Neuronal stem cell (in vitro differentiated cells): ENCODE results near the gene CHD3.

Source experiments
- DNase-seq: peaks from one replicate; pipeline ENCODE4 v3.0.0-alpha.2; 2013; ENCODE audit warnings: low spot score
- H2AFZ ChIP-seq: one replicate; pipeline ENCODE4 v1.6.1; 2013; ENCODE audit warnings: mild to moderate bottlenecking, low read length, inconsistent platforms
- H2AK5ac ChIP-seq: 2 replicates; pipeline ENCODE4 v1.6.1; 2013; ENCODE audit warnings: low read depth, mild to moderate bottlenecking, inconsistent platforms, low read length, moderate library complexity, mixed read lengths
- H2BK120ac ChIP-seq: 2 replicates; pipeline ENCODE4 v1.6.1; 2013; ENCODE audit warnings: low read depth, mild to moderate bottlenecking, inconsistent platforms, low read length, moderate library complexity, mixed read lengths
- H2BK12ac ChIP-seq: one replicate; pipeline ENCODE4 v1.6.1; 2013; ENCODE audit warnings: low read length, inconsistent platforms
- H2BK15ac ChIP-seq: 2 replicates; pipeline ENCODE4 v1.6.1; 2013; ENCODE audit warnings: mild to moderate bottlenecking, low read length, inconsistent platforms, mixed read lengths
- H2BK5ac ChIP-seq: one replicate; pipeline ENCODE4 v1.6.1; 2013; ENCODE audit warnings: inconsistent platforms, mild to moderate bottlenecking, low read length, moderate library complexity
- H3K14ac ChIP-seq: one replicate; pipeline ENCODE4 v1.6.1; 2013; ENCODE audit warnings: low read length, inconsistent platforms
- H3K18ac ChIP-seq: 2 replicates; pipeline ENCODE4 v1.6.1; 2013; ENCODE audit warnings: low read length, inconsistent platforms
- H3K23ac ChIP-seq: 2 replicates; pipeline ENCODE4 v1.6.1; 2013; ENCODE audit warnings: low read depth, mild to moderate bottlenecking, mixed read lengths, low read length, inconsistent platforms; ENCODE audit not compliant: poor library complexity
- H3K27ac ChIP-seq: replicated peaks from 3 replicates; pipeline ENCODE4 v1.5.1; 2013; ENCODE audit warnings: low read length, inconsistent platforms
- H3K27me3 ChIP-seq, 3 experiments: 2 replicates each; pipeline ENCODE4 v1.6.1; 2013; ENCODE audit warnings: low read length in 3 of 3, mild to moderate bottlenecking in 2 of 3, inconsistent platforms in 1 of 3, low read depth in 1 of 3, mixed read lengths in 1 of 3, moderate library complexity in 1 of 3; ENCODE audit not compliant: control insufficient read depth in 3 of 3, insufficient read depth in 3 of 3
- H3K36me3 ChIP-seq, 2 donors: replicated peaks in 1 of 2; 2 replicates each; pipeline ENCODE4 v1.6.1; 2013; ENCODE audit warnings: low read length in 2 of 2; ENCODE audit not compliant: control insufficient read depth in 2 of 2, insufficient read depth in 2 of 2
- H3K4ac ChIP-seq: 2 replicates; pipeline ENCODE4 v1.6.1; 2013; ENCODE audit warnings: inconsistent platforms, mild to moderate bottlenecking, low read length, moderate library complexity
- H3K4me1 ChIP-seq, 2 donors: 1 replicate in 1 of 2; 2 replicates in 1 of 2; pipeline ENCODE4 v1.6.1; 2013; ENCODE audit warnings: low read length in 2 of 2, low read depth in 1 of 2; ENCODE audit not compliant: control insufficient read depth in 2 of 2, insufficient read depth in 1 of 2
- H3K4me2 ChIP-seq: one replicate; pipeline ENCODE4 v1.6.1; 2013; ENCODE audit warnings: mild to moderate bottlenecking, low read length, inconsistent platforms; ENCODE audit not compliant: insufficient read depth, poor library complexity, severe bottlenecking
- H3K4me3 ChIP-seq, 2 donors: 2 replicates each; pipeline ENCODE4 v1.5.1; 2013; ENCODE audit warnings: low read length in 2 of 2, mild to moderate bottlenecking in 2 of 2, inconsistent platforms in 1 of 2, moderate library complexity in 1 of 2
- H3K79me1 ChIP-seq: one replicate; pipeline ENCODE4 v1.6.1; 2013; ENCODE audit warnings: low read depth, mild to moderate bottlenecking, inconsistent platforms, low read length, moderate library complexity
- H3K9ac ChIP-seq: one replicate; pipeline ENCODE4 v1.6.1; 2013; ENCODE audit warnings: mild to moderate bottlenecking, low read depth, low read length, inconsistent platforms; ENCODE audit not compliant: poor library complexity
- H3K9me3 ChIP-seq, 2 donors: replicated peaks in 1 of 2; 2 replicates each; pipeline versions ENCODE3 to v1.6.1; 2013; ENCODE audit warnings: low read length in 2 of 2, mild to moderate bottlenecking in 2 of 2, inconsistent platforms in 1 of 2, low read depth in 1 of 2, mixed read lengths in 1 of 2, moderate library complexity in 1 of 2; ENCODE audit not compliant: control insufficient read depth in 2 of 2, insufficient read depth in 1 of 2
- H4K8ac ChIP-seq: one replicate; pipeline ENCODE4 v1.6.1; 2013; ENCODE audit warnings: low read depth, mild to moderate bottlenecking, inconsistent platforms, low read length, moderate library complexity
- H4K91ac ChIP-seq: one replicate; pipeline ENCODE4 v1.6.1; 2013; ENCODE audit warnings: low read length, low read depth, mild to moderate bottlenecking, inconsistent platforms; ENCODE audit not compliant: poor library complexity
- WGBS, 2 donors: extraction: QIAGEN DNeasy Blood & Tissue Kit; methylation state at CpG; one replicate each; pipeline ENCODE4 v1.1.7; 2013; ENCODE audit warnings: missing lambda C conversion rate in 2 of 2, mixed read lengths in 1 of 2; ENCODE audit not compliant: insufficient read length in 2 of 2, insufficient replicate concordance in 1 of 2; ENCODE audit errors: extremely low coverage in 2 of 2; 5-methylcytosine and 5-hydroxymethylcytosine counted together

The CHD3 gene

GRCh38 chr17:7929158-7930023 is 40.8 kb downstream of the CHD3 start, which contains the start of gene KCNAB3:
Gene KCNAB3 (minus strand): TSS chr17:7929856. CDS start chr17:7929435, 421 bp downstream.
- peaks cover 2% of the 10 kb centered on the region for H3K79me1 ChIP-seq
- H3K14ac ChIP-seq = no peak within 1 kb of the TSS
- peaks cover 13 to 15% of the 10 kb centered on the region in 2 donors for H3K4me1 ChIP-seq
- H2BK120ac ChIP-seq = no peak within 1 kb of the TSS
- no peak within 1 kb of the TSS for H2BK12ac ChIP-seq
- no peak within 1 kb of the TSS for H4K91ac ChIP-seq
- peaks cover 0 to 18% (median 0%) of the 10 kb centered on the region in 3 experiments for H3K27me3 ChIP-seq
- H3K9me3 ChIP-seq = no peaks in the 10 kb centered on the region
- peak within 1 kb of the TSS; percentile 78 to 90 for H3K4me3 ChIP-seq
- H3K18ac ChIP-seq = peak within 1 kb of the TSS; percentile 84
- WGBS, 2 donors = no CpG with 5 or more reads among the region's 67 CpGs
- H3K27ac ChIP-seq = no peak within 1 kb of the TSS
- peak within 1 kb of the TSS; percentile 25 for H3K23ac ChIP-seq
- no peak within 1 kb of the TSS for H3K4ac ChIP-seq
- H2BK15ac ChIP-seq = no peak within 1 kb of the TSS
- peak within 1 kb of the TSS; percentile 38 for H3K9ac ChIP-seq
- no peak within 1 kb of the TSS for H4K8ac ChIP-seq
- peak; percentile 69 for DNase-seq
- H2BK5ac ChIP-seq = no peak within 1 kb of the TSS
- H3K4me2 ChIP-seq = peak within 1 kb of the TSS; percentile 78
- H3K36me3 ChIP-seq = peaks cover 0 to 10% of the 10 kb centered on the region in 2 donors
- peak within 1 kb of the TSS; percentile 41 for H2AK5ac ChIP-seq
- no peak within 1 kb of the TSS for H2AFZ ChIP-seq

- H3K9ac ChIP-seq = peak overlapping the region; percentile 85
- peaks cover 2% of the 10 kb centered on the region for H3K79me1 ChIP-seq
These were observed 42.4 kb downstream of the CHD3 start for GRCh38 chr17:7930841-7931631.

GRCh38 chr17:7931709-7932482 is 43.3 kb downstream of the CHD3 start, which contains the start of the genes CNTROB and TRAPPC1:
Gene CNTROB (plus strand): TSS chr17:7932206. CDS start chr17:7933080, 874 bp downstream.
Gene TRAPPC1 (minus strand): TSS chr17:7931946. CDS start chr17:7931829, 117 bp downstream.
- Histone ChIP-seq H3K23ac (peak within 1 kb of the TSS; percentile 76), H2BK15ac (no peak within 1 kb of the TSS), H3K9me3 (no peaks in the 10 kb centered on the region), H3K27ac (no peak within 1 kb of the TSS), H2BK5ac (peak within 1 kb of the TSS; percentile 68), H2BK120ac (no peak within 1 kb of the TSS), H2AK5ac (no peak within 1 kb of the TSS), H3K4me1 (peaks cover 13 to 15% of the 10 kb centered on the region in 2 donors), H3K4me2 (peak within 1 kb of the TSS; percentile 92), H3K27me3 (peaks cover 0 to 16% (median 0%) of the 10 kb centered on the region in 3 experiments), H3K79me1 (peaks cover 2% of the 10 kb centered on the region), H2AFZ (peak within 1 kb of the TSS; percentile 95), H3K36me3 (peaks cover 11 to 33% of the 10 kb centered on the region in 2 donors), H3K4me3 (peak within 1 kb of the TSS; percentile 90 to 97), H3K18ac (peak within 1 kb of the TSS; percentile 66), H3K9ac (peak within 1 kb of the TSS; percentile 89), H3K4ac (no peak within 1 kb of the TSS), H3K14ac (peak within 1 kb of the TSS; percentile 48), H4K8ac (no peak within 1 kb of the TSS), H2BK12ac (no peak within 1 kb of the TSS), H4K91ac (no peak within 1 kb of the TSS)
- peak; percentile 98 for DNase-seq
- no CpG with 5 or more reads among the region's 55 CpGs for WGBS, 2 donors

More at GRCh38 chr17:7930841-7931631, 42.4 kb downstream of the CHD3 start:
- H3K4me2 ChIP-seq = peak overlapping the region; percentile 81
- no peak overlapping the region for H2BK120ac ChIP-seq
- no peak overlapping the region for H2BK5ac ChIP-seq
- peak overlapping the region; percentile 95 for H2AFZ ChIP-seq
- peaks cover 0 to 16% (median 0%) of the 10 kb centered on the region in 3 experiments for H3K27me3 ChIP-seq
- no peak overlapping the region for H3K27ac ChIP-seq
- no peak overlapping the region for H3K4ac ChIP-seq
- no peak overlapping the region for H4K8ac ChIP-seq
- no peak overlapping the region for H4K91ac ChIP-seq
- no peak overlapping the region for H3K18ac ChIP-seq
- DNase-seq = no peak
- no peaks in the 10 kb centered on the region for H3K9me3 ChIP-seq
- WGBS, 2 donors = no CpG with 5 or more reads among the region's 20 CpGs
- no peak overlapping the region for H3K14ac ChIP-seq
- H2BK15ac ChIP-seq = no peak overlapping the region
- H3K36me3 ChIP-seq = peaks cover 4 to 24% of the 10 kb centered on the region in 2 donors
- H2AK5ac ChIP-seq = no peak overlapping the region
- no peak overlapping the region for H3K23ac ChIP-seq
- H3K4me1 ChIP-seq = peaks cover 13 to 15% of the 10 kb centered on the region in 2 donors
- peak overlapping the region; percentile 88 to 90 for H3K4me3 ChIP-seq
- no peak overlapping the region for H2BK12ac ChIP-seq
